A549 treated with ZK216348 at 1 μM for 4 hours (cell line): Measurements from ENCODE around the gene AK3. TPM values are rescaled to one million over a fixed set of nuclear protein-coding genes. Genes with fewer than 3 reads are reported as not detected.

ENCODE experiments used
- total RNA-seq: library from RNA; stranded (reverse); fragments of 200-300 nt; extraction: Qiagen RNA extraction; gene quantifications from 5 replicates; pipeline ENCODE4 v1.2.3, GENCODE V29; 2022; ENCODE audit warnings: low read depth

Gene AK3
- 40.1 to 61.0 TPM (median 53.0 TPM) in 5 replicates for total RNA-seq

GRCh38 chr9:4740638-4741364 is at the start of gene AK3:
TSS of gene AK3 (minus strand) at chr9:4741202. CDS start at chr9:4741087, 115 bp downstream.

GRCh38 chr9:4679268-4680172 is 61.5 kb downstream of the AK3 start, which contains the start of gene CDC37L1:
TSS of gene CDC37L1 (plus strand) at chr9:4679569. CDS start at chr9:4679768, 199 bp downstream.

GRCh38 chr9:4666042-4666699 is 74.8 kb downstream of the AK3 start, which contains the start of gene SPATA6L:
TSS of gene SPATA6L (minus strand) at chr9:4666480. CDS start at chr9:4666250, 230 bp downstream.

DNA sequence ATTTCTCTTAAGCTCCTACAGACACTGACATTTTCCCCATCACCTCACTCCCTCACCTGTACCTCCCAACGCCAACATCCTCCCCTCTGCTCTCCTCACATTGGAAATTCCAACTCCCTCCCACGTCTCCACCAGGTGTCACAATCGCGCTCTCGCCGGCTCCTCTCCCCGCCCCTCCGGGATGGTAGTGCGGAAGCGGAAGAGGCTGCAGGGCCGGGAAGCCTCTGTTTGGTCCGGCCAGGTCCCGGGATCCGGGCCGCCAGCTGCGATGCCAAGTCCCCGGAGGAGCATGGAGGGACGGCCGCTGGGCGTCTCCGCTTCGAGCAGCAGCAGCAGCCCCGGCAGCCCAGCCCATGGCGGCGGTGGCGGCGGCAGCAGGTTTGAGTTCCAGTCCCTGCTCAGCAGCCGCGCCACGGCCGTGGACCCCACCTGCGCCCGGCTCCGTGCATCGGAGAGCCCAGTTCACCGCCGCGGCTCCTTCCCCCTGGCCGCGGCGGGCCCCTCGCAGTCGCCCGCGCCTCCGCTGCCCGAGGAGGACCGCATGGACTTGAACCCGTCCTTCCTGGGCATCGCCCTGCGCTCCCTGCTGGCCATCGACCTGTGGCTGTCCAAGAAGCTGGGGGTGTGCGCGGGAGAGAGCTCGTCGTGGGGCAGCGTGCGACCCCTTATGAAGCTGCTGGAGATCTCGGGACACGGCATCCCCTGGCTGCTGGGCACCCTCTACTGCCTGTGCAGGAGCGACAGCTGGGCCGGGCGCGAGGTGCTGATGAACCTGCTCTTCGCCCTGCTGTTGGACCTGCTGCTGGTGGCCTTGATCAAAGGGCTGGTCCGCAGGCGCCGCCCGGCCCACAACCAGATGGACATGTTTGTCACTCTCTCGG is 78.7 kb downstream of the AK3 start, which contains the start of gene PLPP6:
Gene PLPP6, plus strand, starts transcription at position 187 of the 881 bp plus-strand sequence. Its CDS starts 82 bp downstream, at position 269.

Other genes starting within 250 kb of the AK3 start
- 7.8 to 13.0 TPM (median 11.9 TPM) in 5 replicates for gene PLPP6, start 78.9 kb downstream of the AK3 start, total RNA-seq
- gene SPATA6L, start 74.7 kb downstream of the AK3 start, total RNA-seq, result 1.8 to 2.5 TPM (median 2.0 TPM) in 5 replicates
- gene CDC37L1, start 61.6 kb downstream of the AK3 start, total RNA-seq, result 8.5 to 16.2 TPM (median 12.5 TPM) in 5 replicates
- 40.0 to 45.1 TPM (median 42.7 TPM) in 5 replicates for gene RCL1, start 51.7 kb upstream of the AK3 start, total RNA-seq
- gene JAK2, start 244.1 kb upstream of the AK3 start, total RNA-seq, result 1.5 to 3.6 TPM (median 2.8 TPM) in 5 replicates